GDM1 (cell line): ENCODE data around the gene GATAD2A.

Source experiments
- DNase-seq: peaks from one replicate; lab custom pipeline; 2025; lab: John Stamatoyannopoulos, UW

The GATAD2A gene

DNA sequence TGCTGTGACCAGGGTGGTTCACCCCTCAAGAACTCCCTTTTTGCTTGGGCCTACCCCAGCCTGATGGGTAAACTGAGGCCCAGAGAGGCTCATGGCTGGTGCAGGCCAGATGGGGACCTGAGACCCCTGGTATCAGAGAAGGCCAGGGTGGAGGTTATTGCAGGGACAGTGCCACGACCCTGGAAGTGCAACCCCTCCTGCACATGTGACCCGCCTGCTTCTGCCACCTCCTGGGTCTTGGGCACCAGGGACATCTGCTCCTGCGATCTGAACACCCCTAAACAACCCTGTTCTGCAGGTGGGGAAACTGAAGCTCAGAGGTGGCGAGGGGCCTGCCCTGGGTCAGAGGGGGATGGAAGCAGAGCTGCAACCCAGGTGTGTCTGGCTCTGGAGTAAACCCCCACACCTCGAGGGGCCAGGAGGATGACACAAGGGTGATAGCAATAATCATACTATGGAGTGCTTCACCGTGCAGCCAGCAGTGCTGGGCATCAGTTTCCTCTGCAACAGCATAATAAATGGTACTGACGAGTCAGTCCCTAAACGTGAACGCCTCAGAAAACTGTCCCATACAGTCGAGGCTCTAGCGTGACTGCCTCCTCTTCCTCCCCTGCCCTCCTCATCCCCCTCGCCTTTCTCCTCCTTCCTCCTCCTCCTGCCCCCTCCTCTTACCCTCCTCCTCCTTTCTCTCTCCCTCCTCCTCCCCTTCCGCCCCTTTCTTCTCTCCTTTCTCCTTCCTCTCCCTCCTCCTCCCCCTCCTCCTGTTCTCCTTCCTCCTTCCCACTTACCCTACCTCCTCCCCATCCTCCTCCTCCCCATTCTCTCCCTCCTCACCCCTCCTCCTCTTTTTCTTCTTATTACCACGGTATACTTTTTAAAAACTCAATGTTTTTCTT lies 127.6 kb downstream of the GATAD2A start:
- no peak for DNase-seq

DNA sequence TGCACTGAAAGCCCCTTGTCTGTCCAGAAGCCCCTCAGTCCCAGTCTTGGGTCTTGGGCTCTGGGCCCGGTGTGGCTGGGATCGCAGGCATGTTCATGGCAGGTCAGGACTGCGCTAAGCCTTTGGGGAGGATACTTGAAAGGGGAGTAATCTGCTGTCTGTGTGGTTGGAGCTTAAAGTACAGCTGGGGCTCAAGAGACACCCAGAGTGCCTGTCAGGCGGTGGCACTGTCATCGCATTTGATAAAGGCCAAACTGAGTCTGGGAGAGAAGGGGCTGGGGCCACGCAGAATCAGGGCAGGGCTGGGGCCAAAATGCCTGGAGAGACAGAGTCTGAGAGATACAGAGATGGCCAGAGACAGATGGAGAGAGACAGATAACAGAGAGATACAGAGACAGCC lies 128.4 kb downstream of the GATAD2A start:
- DNase-seq: no peak

DNA sequence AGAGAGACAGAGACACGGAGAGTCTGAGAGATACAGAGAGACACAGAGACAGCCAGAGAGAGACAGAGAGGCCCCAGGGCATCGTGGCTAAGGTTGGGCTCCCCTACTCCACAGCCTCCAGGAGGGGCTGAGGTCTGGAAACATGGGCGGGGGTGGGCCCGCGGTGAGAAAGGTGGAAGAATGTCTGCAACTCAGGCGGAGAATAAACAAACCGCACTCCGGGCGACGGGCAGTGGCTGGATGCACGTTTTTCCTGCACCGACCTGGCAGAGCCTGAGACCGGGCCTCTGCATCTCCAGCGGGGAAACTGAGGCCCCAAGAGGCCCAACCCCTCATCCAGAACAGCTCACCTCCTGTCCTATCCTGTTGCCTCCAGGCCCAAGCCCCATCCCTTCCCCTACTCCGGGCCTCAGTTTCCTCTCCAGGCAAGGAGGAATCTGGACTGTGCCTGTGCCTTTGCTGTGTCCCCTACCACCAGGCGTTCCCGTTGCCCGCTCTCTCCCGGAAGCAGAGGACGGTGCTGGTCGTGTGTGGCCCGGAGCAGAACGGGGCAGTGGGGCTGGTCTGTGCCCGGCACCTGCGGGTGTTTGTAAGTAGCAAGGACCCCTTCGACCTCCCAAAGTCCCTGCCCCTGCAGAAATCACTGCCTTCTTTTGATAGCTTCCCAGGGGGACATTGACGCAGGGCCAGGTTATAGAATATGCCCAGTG lies 129.2 kb downstream of the GATAD2A start:
- DNase-seq: no peak

DNA sequence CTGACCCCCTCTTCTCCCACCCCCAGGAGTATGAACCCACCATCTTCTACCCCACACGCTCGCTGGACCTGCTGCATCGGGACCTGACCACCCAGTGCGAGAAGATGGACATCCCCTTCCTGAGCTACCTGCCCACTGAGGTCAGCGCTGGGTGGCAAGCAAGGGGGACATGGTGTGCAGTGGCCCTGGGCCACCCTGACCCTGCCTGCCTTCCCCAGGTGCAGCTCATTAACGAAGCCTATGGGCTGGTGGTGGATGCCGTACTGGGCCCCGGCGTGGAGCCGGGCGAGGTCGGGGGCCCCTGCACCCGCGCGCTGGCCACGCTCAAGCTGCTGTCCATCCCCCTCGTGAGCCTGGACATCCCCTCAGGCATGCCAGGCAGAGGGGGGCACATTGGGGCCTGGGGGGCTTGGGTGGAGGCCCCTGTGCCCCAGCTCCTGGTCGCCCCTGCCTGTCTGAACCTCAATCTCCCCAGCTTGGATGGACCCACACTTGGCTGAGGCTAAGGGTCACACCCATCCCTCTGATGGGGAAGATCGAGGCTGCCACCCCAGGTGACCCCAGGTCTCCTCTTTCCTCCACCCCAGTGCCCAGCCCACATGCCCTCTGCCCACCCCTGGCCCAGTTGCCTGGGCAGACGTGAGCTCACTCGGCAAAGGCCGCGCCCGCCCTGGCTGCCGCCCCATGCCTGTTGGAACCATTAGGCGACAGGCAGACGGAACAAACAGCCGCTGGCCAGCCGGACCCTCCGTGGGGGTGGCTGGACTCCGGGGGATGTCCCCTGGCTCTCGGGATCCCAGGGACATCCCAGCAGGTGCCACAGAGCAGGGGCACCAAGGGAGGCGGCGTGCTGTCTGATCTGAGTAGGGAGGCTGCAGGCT lies 130.1 kb downstream of the GATAD2A start:
- DNase-seq: no peak

DNA sequence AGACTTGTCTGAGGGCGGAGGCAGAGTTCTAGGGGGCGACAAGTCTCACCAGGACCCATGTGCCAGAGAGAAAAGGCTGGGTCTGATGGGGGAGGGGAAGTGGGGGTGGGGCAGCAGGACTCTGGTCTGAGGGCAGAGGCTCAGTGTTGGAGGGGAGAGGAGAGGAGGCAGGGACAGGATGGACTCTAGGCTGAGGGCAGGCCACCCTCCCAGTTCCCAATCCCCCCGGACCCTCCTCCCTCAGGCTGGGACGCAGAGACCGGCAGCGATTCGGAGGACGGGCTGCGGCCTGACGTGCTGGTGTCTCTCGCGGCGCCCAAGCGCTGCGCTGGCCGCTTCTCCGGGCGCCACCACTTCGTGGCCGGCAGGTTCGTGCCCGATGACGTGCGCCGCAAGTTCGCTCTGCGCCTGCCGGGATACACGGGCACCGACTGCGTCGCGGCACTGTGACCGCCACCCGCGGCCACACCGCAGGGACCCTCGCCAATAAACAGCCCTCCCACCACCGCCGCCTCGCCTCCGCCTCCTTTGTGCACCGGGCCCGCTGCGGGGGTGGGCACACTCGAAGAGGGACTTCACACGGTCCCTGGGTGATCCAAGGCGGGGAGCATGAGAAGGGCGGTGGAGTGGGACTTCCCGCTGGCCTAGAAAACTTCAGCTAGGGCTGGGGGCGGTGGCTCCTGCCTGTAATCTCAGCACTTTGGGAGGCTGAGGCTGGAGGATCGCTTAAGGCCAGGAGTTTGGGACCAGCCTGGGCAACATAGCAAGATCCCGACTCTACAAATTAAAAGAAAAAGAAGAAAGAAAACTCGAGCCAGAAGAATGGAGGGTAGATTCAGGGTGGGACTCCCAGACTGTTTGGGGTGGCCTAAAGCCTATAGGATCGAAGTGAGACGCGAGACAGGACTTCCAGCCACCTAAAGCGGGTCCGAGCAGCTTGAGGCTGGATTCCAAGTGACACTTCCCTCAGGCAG lies 131.9 kb downstream of the GATAD2A start:
- no peak for DNase-seq

DNA sequence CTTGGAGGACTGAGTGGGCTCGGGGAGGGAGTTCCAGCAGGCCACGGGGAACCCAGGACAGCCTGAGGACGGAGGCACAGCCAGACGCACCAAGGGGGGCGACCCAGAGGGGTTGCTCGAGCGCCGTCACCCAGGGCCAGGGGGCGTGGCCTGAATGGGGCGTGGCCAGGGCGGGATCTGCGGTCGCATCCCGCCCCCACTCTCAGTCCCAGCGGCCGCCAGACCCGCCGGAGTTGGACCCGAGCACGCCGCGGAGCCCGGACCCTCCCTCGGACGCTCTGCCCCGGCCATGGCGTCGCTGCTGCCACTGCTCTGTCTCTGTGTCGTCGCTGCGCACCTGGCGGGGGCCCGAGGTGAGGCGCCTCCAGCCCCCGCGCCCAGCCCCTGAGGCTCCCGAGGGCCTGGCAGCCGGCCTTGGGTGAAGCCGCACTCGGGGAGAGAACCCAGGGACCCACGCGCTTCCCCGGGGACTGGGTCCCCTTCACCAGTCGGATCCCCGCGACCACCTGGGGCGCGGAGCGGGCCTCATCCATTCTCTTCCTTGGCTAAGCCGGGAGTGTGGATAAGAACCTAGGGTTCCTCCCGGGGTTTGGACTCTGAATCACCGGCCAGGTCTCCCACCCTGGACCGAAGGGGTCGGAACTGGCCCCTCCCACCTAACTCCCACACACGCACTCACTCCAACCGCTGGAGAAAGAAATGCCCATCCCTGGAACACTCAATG lies 132.7 kb downstream of the GATAD2A start, which contains the start of gene CILP2:
TSS of gene CILP2 (plus strand) at position 205 of the 724 bp plus-strand sequence. CDS start at position 290, 85 bp downstream.
- DNase-seq: no peak

DNA sequence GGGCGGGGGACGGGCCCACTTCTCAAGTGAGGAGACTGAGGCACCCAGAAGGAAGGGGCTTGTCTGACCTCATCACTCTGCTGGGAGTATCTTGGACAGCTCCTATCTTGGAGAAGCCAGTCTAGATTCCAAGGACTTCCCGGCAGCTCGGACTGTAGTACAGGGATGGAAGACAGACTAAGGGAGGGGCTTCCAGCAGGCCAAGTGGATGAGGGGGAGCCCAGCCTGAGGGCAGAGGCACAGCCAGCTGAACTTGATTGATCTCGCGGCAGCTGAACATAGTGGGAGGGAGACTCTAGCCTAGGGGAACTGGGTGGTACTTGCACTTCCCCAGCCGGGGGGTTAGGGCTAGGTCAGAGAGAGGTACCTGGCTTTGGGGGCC lies 133.3 kb downstream of the GATAD2A start:
- no peak for DNase-seq

DNA sequence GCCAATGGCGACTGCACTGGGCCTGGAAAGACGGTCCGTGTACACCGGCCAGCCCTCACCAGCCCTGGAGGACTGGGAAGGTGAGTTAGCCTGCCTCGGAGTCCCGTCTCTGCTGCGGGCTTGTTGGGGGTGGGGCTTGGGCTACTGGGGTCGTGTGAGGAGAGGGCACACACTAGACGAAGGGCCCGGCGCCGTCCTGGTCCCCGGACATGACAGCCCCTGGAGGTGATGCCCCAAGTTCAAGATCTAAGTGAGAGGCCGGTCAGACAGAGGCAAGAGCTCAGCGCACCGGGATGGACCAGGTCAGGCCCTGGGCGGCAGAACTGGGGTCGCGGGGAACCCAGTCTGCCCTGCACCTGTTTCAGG lies 134.2 kb downstream of the GATAD2A start:
- no peak for DNase-seq

DNA sequence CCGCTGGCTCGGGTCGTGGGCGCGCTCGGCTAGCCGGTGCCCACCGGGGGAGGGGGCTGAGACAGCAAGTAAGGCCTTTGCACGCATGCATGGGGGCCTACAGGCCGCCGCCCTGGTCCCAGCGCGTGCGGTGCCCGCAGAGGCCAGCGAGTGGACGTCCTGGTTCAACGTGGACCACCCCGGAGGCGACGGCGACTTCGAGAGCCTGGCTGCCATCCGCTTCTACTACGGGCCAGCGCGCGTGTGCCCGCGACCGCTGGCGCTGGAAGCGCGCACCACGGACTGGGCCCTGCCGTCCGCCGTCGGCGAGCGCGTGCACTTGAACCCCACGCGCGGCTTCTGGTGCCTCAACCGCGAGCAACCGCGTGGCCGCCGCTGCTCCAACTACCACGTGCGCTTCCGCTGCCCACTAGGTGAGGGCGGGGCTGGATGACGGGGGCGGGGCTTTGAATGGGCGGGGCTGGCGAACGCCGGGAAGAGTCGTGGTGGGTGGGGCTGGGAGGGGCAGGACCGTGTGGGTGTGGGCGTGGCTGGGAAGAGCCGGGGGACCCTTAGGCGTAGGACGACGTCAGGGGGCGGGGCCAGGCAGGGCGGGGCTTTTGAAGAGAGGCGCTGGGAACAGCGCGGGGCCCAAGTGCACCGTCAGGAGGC lies 134.7 kb downstream of the GATAD2A start:
- no peak for DNase-seq

DNA sequence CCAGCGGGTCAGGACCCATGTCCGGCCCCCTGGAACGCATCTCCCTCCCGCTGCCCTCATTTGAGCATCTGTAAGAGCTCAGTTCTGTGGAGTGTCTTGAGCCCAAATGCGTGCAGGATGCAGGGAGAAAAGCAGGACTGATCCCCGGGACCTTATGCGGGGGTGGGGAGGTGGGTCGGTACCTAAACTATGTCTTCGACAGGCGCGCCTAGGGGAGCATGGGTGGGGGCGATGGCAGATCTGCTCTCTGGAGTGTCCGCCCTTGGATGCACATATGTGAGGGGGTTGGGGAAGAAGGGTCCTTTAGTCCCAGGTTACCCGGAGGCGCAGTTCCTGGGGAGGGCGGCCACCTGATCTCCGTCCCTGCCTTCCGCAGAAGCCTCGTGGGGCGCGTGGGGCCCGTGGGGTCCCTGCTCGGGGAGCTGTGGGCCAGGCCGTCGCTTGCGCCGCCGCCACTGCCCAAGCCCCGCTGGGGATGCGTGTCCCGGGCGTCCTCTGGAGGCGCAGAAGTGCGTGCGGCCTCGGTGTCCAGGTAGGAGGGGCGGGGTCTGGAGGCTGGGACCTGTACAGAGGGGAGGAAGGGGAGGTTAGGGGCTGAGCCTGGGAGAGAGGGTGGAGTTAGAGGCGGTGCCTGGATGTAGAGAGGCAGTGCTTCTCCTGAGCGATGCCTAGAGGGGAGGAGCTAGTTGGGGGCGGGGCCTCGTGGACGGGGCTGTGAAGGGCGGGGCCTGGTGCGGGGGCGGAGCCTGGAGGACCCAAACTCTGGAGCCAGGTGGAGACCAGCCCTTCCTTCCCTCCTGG lies 135.4 kb downstream of the GATAD2A start:
- no peak for DNase-seq

DNA sequence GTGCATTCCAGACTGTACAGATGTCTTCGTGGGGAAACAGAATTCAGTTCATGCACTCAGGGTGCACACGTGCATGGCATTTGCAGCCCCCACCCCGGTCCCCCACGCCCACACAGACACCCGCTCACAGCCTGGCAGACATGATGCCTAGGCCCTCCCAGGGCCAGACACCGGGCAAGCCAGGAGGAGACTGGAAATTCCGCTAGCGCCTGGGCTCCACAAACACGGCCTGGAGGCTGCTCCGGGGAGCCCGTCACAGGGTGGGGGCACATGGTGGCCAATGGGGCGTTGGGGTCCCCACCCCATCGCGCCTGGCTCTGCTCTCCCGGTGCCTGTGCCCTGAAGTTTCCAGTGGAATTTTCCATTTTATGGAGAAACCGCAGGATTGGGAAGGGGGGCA lies 136.1 kb downstream of the GATAD2A start:
- DNase-seq: no peak

DNA sequence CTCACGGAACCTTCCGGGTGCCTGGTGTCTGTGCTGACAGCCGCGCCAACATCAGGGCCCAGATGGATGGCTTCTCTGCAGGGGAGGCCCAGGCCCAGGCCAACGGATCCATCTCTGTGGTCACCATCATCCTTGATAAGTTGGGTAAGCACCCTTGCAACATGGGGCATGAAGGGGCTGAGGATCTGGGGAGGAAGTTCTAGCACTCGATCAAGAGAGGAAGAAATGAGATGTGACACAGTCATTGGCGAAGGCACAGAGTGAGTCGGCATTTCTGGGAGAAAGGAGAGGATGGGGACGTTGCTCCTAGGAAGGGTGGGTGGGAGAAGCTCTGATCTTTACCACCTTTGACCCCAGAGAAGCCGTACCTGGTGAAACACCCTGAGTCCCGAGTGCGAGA lies 137.0 kb downstream of the GATAD2A start:
- no peak for DNase-seq

DNA sequence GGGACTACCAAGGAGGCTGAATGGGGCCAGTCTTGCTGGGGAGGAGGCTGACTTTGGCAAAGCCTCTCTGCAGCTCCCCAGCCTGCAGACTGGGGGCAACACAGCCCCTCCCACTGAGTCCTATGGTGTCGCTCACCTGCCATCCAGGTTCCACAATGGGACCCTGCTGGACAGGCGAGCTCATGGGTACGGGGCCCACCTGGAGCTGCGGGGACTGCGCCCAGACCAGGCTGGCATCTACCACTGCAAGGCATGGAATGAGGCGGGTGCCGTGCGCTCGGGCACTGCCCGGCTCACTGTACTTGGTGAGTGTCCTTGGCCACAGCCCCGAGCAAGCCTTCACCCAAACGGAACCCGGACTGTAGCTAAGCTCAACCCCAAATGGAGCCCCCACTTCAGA lies 137.6 kb downstream of the GATAD2A start:
- DNase-seq: no peak

DNA sequence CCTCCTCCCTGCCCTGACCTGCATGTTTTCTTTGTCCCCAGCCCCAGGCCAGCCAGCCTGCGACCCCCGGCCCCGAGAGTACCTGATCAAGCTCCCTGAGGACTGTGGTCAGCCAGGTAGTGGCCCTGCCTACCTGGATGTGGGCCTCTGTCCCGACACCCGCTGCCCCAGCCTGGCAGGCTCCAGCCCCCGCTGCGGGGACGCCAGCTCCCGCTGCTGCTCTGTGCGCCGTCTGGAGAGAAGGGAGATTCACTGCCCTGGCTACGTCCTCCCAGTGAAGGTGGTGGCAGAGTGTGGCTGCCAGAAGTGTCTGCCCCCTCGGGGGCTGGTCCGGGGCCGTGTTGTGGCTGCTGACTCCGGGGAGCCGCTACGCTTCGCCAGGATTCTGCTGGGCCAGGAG lies 138.2 kb downstream of the GATAD2A start:
- no peak for DNase-seq

DNA sequence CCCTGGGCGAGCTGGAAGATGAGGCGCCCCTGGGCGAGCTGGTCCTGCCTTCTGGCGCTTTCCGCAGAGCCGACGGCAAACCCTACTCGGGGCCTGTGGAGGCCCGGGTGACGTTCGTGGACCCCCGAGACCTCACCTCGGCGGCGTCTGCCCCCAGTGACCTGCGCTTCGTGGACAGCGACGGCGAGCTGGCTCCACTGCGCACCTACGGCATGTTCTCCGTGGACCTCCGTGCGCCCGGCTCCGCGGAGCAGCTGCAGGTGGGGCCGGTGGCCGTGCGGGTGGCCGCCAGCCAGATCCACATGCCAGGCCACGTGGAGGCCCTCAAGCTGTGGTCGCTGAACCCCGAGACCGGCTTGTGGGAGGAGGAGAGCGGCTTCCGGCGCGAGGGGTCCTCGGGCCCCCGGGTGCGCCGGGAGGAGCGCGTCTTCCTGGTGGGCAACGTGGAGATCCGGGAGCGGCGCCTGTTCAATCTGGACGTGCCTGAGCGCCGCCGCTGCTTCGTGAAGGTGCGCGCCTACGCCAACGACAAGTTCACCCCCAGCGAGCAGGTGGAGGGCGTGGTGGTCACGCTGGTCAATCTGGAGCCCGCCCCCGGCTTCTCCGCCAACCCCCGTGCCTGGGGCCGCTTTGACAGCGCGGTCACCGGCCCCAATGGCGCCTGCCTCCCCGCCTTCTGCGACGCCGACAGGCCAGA lies 138.9 kb downstream of the GATAD2A start:
- no peak for DNase-seq

DNA sequence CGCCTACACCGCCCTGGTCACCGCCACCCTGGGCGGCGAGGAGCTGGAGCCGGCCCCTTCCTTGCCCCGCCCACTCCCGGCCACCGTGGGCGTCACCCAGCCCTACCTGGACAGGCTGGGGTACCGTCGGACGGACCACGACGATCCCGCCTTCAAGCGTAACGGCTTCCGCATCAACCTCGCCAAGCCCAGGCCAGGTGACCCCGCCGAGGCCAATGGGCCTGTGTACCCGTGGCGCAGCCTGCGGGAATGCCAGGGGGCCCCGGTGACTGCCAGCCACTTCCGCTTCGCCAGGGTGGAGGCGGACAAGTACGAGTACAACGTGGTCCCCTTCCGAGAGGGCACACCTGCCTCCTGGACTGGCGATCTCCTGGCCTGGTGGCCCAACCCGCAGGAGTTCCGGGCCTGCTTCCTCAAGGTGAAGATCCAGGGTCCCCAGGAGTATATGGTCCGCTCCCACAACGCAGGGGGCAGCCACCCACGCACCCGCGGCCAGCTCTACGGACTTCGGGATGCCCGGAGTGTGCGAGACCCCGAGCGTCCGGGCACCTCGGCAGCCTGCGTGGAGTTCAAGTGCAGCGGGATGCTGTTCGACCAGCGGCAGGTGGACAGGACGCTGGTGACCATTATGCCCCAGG lies 139.6 kb downstream of the GATAD2A start:
- DNase-seq: no peak

DNA sequence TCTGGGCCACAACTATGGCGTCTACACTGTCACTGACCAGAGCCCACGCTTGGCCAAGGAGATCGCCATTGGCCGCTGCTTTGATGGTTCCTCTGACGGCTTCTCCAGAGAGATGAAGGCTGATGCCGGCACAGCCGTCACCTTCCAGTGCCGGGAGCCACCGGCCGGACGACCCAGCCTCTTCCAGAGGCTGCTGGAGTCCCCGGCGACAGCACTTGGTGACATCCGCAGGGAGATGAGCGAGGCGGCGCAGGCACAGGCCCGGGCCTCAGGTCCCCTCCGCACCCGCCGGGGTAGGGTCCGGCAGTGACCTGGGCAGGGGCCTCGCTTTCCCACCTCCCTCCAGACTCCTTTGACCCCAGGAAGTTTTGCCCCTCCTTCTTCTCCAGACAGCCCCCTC lies 140.2 kb downstream of the GATAD2A start:
- DNase-seq: no peak

DNA sequence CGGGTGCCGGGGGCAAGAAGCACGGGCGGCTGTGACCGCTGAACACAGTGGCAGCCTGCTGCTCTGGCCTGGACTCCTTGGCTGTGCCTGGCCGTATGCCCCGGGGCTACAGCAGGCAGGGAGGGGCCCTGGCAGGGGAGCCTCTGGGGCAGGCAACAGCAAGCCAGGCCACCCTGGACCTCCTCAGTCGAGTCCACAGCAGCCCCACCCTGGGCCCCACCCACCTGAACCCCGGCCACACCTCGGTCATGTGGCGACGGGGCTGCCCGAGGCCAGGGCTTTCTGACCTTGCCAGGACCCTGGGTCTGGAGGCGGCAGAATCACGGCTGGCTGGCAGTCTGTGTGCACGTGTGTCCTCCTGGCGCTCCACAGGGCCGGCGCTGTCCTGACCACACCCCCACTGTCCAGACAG lies 141.3 kb downstream of the GATAD2A start:
- DNase-seq: no peak
